Adrenal gland (tissue), 12 donors: Measurements from ENCODE around the gene RNU11. TPM values are rescaled to one million over a fixed set of nuclear protein-coding genes. Genes with fewer than 3 reads are reported as not detected.
"Not testable (repeated sequence)": the region's sequence is repeated elsewhere in the genome, so short reads cannot be mapped to it uniquely, and the experiment has no call there.

Experiments
- DNase-seq, 7 donors: peaks; one replicate each; pipeline ENCODE4 v3.0.0-alpha.2; 2019 to 2020
- H3K27ac ChIP-seq, 5 donors: fragments of 200-600 bp; sonication (generic) in 4 of 5; 1 replicate in 3 of 5; 2 replicates in 2 of 5; pipeline versions ENCODE4 v1.5.1 to v1.8.0; 2016 to 2020; ENCODE audit warnings: mild to moderate bottlenecking in 1 of 5
- H3K27me3 ChIP-seq: fragments of 200-600 bp; 2 replicates; pipeline ENCODE4 v1.8.0; 2021
- H3K36me3 ChIP-seq, 2 donors: fragments of 200-600 bp; replicated peaks in 1 of 2; 1 replicate in 1 of 2; 2 replicates in 1 of 2; pipeline versions ENCODE4 v1.5.1 to v1.8.0; 2018 to 2022
- H3K4me1 ChIP-seq, 2 donors: fragments of 200-600 bp; replicated peaks in 1 of 2; 1 replicate in 1 of 2; 2 replicates in 1 of 2; pipeline versions ENCODE4 v1.5.1 to v1.8.0; 2018 to 2021
- H3K4me3 ChIP-seq, 4 donors: fragments of 200-600 bp; sonication (generic) in 3 of 4; one replicate each; pipeline ENCODE4 v1.5.1; 2016 to 2018
- H3K9me3 ChIP-seq, 3 donors: fragments of 200-600 bp; sonication (generic) in 1 of 3; replicated peaks in 1 of 3; 1 replicate in 2 of 3; 2 replicates in 1 of 3; pipeline versions ENCODE4 v1.5.1 to v1.8.0; 2016 to 2021
- POLR2A ChIP-seq, 2 donors: fragments of 450-650 bp; IDR thresholded peaks; one replicate each; pipeline ENCODE4 v1.6.1; 2017; ENCODE audit warnings: antibody characterized with exemption in 2 of 2, mild to moderate bottlenecking in 2 of 2, moderate library complexity in 1 of 2
- WGBS, 4 donors: extraction: QIAGEN DNeasy Blood & Tissue Kit in 2 of 4; methylation state at CpG; one replicate each; pipeline versions ENCODE4 v1.1.5 to v1.1.7; 2013 to 2017; 5-methylcytosine and 5-hydroxymethylcytosine counted together
- intact Hi-C, 2 donors: fragments of 100-400 bp; cut with DNase I; formaldehyde crosslinking; loops; one replicate each; pipeline versions ENCODE4 v1.14.1 to v1.15.0; 2022 to 2023
- polyA plus RNA-seq, 3 donors: library from polyadenylated mRNA; stranded (reverse); fragments of 200-250 nt in 2 of 3; fragments of 350-450 nt in 1 of 3; fragmentation: Illumina TruSeq in 1 of 3; extraction: RNeasy Lipid Tissue Mini Kit (QIAGEN cat#74804) in 1 of 3; gene quantifications; one replicate each; pipeline ENCODE4 v1.2.3, GENCODE V29; 2013 to 2014
- total RNA-seq, 9 donors: library from RNA; depleted of rRNA in 4 of 9; stranded (reverse); fragments of >200 nt in 4 of 9; fragments of 120-200 nt in 1 of 9; fragmentation: NEBNext Ultra II Directional in 1 of 9; extraction: Animal tissue kit (Norgen Biotek cat#: 25700) in 1 of 9; gene quantifications; one replicate each; pipeline versions ENCODE4 v1.1.0 to v1.2.4, GENCODE V29; 2013 to 2023
- TF ChIP-seq, protein P1 (sequence below), 6 experiments: fragments of 450-650 bp in 4 of 6; fragments of 200-600 bp in 2 of 6; sonication (generic) in 1 of 6; IDR thresholded peaks; 1 replicate in 5 of 6; 2 replicates in 1 of 6; pipeline versions ENCODE4 v1.5.1 to v1.8.0; 2016 to 2021; ENCODE audit warnings: antibody characterized with exemption in 6 of 6, mild to moderate bottlenecking in 2 of 6, moderate library complexity in 1 of 6
- donor health status: healthy with polysubstance abuse.
- donor health status: Bipolar disorder and iron deficiency.
- donor health status: DM: yes; HTN: yes; CAD: no.
- donor health status: DM: no; HTN: no; CAD: no.
- donor health status: DM: no; HTN: no; CAD: no.
- donor health status: DM: yes; HTN: yes; CAD: no.

The RNU11 gene
- total and polyA plus RNA-seq, 12 donors = not detected

DNA sequence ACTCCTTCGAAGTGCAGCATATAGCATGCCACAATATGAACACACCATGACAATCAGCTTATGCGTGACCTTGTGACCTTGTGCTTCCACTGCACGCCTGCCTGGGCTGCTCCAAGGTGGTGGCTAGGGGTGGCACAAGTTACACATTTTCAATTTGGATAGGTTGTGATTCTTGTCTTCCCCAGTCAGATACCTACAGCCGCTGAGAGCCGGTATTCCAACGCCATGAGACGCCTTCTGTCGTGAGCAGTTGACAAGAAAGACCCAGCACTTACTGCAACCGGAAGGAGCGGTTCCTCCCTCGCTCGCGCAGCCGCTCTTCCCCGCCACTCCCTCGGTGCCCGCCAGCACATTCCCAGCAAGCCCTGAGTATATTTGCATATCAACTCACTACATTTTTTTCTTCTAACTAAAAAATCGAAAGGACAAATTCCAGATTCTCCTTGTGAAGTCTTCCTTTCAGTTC lies 359 bp upstream of the RNU11 start:
- H3K27me3 ChIP-seq = no peaks in the 10 kb centered on the region
- no peak for TF ChIP-seq POLR2A (IDR thresholded peaks at IDR 0.05)
- TF ChIP-seq, protein P1, sequence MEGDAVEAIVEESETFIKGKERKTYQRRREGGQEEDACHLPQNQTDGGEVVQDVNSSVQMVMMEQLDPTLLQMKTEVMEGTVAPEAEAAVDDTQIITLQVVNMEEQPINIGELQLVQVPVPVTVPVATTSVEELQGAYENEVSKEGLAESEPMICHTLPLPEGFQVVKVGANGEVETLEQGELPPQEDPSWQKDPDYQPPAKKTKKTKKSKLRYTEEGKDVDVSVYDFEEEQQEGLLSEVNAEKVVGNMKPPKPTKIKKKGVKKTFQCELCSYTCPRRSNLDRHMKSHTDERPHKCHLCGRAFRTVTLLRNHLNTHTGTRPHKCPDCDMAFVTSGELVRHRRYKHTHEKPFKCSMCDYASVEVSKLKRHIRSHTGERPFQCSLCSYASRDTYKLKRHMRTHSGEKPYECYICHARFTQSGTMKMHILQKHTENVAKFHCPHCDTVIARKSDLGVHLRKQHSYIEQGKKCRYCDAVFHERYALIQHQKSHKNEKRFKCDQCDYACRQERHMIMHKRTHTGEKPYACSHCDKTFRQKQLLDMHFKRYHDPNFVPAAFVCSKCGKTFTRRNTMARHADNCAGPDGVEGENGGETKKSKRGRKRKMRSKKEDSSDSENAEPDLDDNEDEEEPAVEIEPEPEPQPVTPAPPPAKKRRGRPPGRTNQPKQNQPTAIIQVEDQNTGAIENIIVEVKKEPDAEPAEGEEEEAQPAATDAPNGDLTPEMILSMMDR (IDR thresholded peaks at IDR 0.05) = no peak
- H3K36me3 ChIP-seq = no peaks in the 10 kb centered on the region
- H3K4me1 ChIP-seq = peaks cover 8 to 18% of the 10 kb centered on the region in 2 donors
- intact Hi-C loops = no loop called here
- H3K27ac ChIP-seq = peak overlapping the region; percentile 69 to 96 (median 87)
- peak; percentile 87 to 96 (median 92) for DNase-seq
- WGBS, 4 donors = 1 to 2% (median 2%) methylated on average over 18 of the region's 18 CpGs
- H3K4me3 ChIP-seq = peak overlapping the region in 2 of 4 donors; percentile 33 to 51
- no peaks in the 10 kb centered on the region for H3K9me3 ChIP-seq

DNA sequence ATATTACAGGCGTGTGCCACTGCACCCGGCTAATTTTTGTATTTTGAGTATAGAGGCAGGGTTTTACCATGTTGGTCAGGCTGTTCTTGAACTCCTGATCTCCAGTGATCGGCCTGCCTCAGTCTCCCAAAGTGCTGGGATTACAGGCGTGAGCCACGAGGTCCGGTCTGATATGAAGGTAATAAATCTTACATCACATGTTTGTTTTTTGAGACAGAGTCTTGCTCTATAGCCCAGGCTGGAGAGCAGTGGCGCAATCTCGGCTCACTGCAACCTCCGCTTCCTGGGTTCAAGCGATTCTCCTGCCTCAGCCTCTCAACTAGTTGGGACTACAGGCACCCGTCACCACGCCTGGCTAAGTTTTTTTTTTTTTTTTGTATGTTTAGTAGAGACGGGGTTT lies 4.7 kb downstream of the RNU11 start:
- H3K27ac ChIP-seq, H3K4me1 ChIP-seq, H3K9me3 ChIP-seq, H3K27me3 ChIP-seq, H3K36me3 ChIP-seq, DNase-seq, H3K4me3 ChIP-seq: not testable (repeated sequence)
- 63 to 78% (median 70%) methylated on average over 11 to 13 of the region's 13 CpGs for WGBS, 4 donors
- intact Hi-C loops = loop anchor here (5.0 to 10.0 kb wide), 2 partner anchors 222 to 224 kb away; no protein-coding TSS in a partner anchor

DNA sequence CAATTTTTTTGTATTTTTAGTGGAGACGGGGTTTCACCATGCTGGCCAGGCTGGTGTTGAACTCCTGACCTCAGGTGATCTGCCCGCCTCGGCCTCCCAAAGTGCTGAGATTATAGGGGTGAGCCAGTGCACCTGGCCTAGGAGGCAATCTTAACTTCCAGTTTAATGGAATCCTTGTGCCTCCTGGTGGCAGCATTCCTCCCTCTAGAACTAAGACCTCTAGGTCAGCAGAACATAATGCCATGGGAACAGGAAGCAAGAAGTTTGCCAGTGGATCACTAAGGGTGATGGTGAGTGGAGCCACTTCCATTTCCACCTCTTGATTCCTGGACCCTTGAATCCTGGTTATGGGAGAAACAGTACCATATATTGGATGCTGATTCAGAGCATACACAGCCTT lies 5.5 kb downstream of the RNU11 start:
- 54 to 70% (median 68%) methylated on average over 3 of the region's 3 CpGs for WGBS, 4 donors
- H3K27ac ChIP-seq, H3K9me3 ChIP-seq, H3K27me3 ChIP-seq, H3K4me1 ChIP-seq, H3K4me3 ChIP-seq, H3K36me3 ChIP-seq: not testable (repeated sequence)
- TF ChIP-seq, protein P1 (IDR thresholded peaks at IDR 0.05) = peak in 3 of 6 experiments; percentile 18 to 29 (median 26)
- intact Hi-C loops = loop anchor here (5.0 to 10.0 kb wide), 2 partner anchors 221 to 223 kb away; no protein-coding TSS in a partner anchor
- peak in 2 of 7 donors; percentile 35 to 39 for DNase-seq

DNA sequence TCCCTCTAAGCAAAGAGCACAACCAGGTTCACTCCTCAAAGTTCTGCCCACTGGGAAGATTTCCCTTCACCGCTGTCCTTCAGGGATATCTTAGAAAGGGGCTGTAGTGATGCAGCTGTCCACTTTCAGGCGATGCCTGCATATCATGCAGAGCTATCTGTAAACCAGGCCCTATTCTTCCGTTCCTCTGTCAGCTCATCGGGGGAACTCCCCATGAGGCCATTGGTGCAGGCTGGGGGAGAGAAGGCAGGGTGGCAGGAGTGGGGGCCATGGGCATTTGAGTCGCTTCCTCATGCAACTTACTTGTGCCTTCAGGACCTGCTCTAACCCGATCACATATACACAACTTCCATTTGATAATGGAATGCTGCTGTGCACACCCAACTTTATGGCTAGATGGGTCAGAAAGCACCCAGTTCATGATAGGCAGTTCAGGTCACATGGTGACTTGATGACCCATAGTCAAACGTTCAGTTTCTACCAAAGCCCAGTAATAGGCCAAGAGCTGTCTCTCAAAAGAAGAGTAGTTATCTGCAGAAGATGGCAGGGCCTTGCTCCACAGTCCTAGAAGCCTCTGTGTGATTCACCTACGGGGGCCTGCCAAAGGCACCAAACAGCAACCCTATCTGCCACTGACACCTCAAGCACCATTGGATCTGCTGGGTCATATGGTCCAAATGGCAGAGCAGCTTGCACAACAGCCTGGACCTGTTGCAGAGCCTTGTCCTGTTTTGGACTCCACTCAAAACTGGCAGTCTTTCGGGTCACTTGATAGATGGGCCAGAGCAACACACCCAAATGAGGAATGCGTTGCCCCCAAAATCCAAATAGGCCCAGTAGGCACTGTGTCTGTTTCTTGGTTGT lies 7.3 kb downstream of the RNU11 start:
- H3K4me1 ChIP-seq, H3K27ac ChIP-seq, H3K36me3 ChIP-seq, DNase-seq, H3K27me3 ChIP-seq, H3K4me3 ChIP-seq, H3K9me3 ChIP-seq: not testable (repeated sequence)
- 83 to 90% (median 88%) methylated on average over 8 to 10 of the region's 10 CpGs for WGBS, 4 donors
- intact Hi-C loops = loop anchor here in 1 of 2 donors (10.0 kb wide), 1 partner anchor 219 kb away; no protein-coding TSS in a partner anchor

DNA sequence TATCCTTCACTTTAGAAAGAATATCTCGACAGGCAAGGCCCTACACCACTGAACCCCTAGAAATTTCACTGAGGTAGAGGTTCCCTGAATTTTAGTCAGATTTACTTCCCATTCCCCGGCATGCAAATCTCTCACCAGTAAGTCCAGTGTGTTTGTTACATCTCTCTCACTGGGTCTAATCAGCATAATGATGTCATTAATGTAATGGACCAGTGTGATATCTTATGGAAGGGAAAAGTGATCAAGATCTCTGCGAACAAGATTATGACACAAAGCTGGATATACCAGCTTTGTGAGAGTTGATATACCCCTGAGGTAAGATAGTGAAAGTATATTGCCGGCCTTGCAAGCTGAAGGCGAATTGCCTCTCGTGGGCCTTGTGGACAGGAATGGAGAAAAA lies 7.9 kb downstream of the RNU11 start:
- no peaks in the 10 kb centered on the region for H3K27me3 ChIP-seq
- no peaks in the 10 kb centered on the region for H3K36me3 ChIP-seq
- no peak for TF ChIP-seq POLR2A (IDR thresholded peaks at IDR 0.05)
- TF ChIP-seq, protein P1 (IDR thresholded peaks at IDR 0.05) = no peak
- no peak for DNase-seq
- WGBS, 4 donors = 94 to 97% (median 95%) methylated on average over 6 of the region's 6 CpGs
- H3K4me3 ChIP-seq = no peak overlapping the region
- H3K9me3 ChIP-seq = no peaks in the 10 kb centered on the region
- no peak overlapping the region for H3K27ac ChIP-seq
- no peaks in the 10 kb centered on the region for H3K4me1 ChIP-seq
- intact Hi-C loops = loop anchor here in 1 of 2 donors (10.0 kb wide), 1 partner anchor 218 kb away; no protein-coding TSS in a partner anchor
